Activated T-helper 9 cell treated with anti-CD3 and anti-CD28 coated beads, Interleukin-2, amount 50 U/mL, for 16 hours (primary cell): ENCODE measurements around the gene TRIM24.

ENCODE experiments used
- DNase-seq: peaks from one replicate; pipeline ENCODE4 v3.0.0-alpha.2; 2020; ENCODE audit warnings: low read depth

TRIM24 gene

DNA sequence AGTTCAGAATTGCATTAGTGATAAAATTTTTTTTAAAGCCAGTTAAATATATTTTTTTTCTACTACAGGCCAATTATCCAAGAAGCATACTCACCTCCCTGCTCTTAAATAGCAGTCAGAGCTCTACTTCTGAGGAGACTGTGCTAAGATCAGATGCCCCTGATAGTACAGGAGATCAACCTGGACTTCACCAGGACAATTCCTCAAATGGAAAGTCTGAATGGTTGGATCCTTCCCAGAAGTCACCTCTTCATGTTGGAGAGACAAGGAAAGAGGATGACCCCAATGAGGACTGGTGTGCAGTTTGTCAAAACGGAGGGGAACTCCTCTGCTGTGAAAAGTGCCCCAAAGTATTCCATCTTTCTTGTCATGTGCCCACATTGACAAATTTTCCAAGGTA is 119.1 kb downstream of the TRIM24 start:
- no peak for DNase-seq

DNA sequence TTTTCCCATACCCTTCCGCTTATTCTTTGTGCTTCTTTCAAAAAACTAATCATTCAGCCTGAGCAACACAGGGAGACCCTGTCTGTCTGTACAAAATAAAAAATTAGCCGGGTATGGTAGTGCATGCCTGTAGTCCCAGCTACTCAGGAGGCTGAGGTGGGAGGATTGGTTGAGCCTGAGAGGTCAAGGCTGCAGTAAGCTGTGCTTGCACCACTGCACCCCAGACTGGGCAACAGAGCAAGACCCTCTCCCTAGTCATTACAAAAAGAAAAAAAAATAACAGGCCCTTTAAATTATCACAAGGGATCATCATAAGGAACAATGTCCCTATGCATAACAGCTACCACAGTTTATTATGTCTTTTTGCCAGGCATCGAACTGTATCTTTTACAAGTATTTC is 119.6 kb downstream of the TRIM24 start:
- DNase-seq, result no peak

DNA sequence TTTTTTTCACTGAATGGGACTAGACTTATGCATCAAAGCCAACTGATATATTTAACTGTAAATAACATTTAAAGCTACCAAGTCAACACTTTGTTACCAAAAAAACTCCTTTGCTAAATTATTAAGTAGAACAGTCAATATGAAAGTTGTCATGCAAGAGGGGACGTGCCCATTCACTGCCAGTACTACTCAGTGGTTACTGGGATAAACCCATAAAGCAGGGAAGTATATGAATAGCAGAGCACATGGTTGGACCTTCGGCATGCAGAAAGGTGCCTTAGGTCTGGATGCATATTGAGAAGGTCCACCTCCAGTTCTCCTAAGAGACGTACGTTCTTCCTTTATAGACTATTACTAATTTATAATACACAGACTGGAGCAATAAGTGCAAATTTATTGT is 121.0 kb downstream of the TRIM24 start:
- DNase-seq, result no peak

DNA sequence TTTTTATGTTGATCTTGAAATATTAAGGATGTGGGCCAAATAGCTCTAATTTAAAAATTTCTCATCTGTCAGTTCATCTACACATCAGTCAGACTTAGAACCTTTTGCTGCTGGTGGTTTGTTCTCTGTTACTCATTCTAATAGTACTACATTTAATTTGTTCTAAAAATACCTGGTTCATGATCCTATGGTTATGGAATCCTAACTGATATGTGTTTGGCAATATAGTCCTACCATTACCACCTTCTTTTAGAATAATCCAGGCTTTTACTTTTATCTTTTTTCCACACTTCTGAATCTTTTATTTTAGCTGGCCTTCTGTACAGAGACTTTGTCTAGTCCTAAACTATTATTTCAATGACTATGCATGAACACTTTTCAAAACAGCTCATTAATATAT is 124.2 kb downstream of the TRIM24 start:
- no peak for DNase-seq

DNA sequence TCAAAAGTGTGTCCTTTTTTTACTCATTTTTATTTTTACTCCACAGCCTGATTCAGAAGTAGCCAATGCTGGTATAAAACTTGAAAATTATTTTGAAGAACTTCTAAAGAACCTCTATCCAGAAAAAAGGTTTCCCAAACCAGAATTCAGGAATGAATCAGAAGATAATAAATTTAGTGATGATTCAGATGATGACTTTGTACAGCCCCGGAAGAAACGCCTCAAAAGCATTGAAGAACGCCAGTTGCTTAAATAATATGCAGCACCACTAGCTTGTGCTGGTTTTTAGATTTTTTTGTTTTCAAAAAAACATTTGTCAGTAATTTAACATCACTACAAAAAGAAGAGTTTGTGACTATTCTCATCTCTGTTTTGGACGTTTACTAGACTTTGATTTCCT is 124.6 kb downstream of the TRIM24 start:
- no peak for DNase-seq

DNA sequence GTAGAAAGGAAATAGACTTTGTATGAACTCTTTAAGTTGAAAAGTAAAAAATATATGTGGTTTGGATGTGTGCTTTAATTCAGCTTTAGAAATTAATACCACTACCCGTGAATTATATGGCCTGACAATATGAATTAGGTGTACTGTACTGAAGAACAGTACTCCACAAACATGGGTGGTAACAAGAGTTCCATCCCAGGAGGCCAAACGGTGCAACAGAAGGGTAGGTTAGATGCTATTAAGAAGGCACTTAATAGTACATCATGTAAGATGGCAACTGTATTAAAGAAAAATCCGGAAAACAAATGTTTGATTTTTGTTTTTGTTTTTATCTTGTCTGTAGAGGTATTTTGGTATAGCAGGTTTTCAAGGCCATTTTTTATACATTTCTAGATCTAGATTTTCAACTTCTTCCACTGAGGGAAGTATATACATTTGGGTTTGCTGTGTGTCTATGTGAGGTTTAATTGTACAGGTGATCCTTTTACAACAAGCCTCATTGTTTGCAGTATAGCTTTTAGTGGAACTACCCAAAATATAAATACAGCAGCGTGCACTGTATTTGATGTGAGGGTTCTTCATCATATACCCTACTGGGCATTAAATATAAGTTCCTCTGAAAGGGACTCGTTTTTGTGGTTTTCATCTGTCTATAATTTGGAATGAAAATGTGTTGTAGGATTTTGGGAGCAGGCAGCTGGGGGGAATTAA is 125.4 kb downstream of the TRIM24 start:
- no peak for DNase-seq

DNA sequence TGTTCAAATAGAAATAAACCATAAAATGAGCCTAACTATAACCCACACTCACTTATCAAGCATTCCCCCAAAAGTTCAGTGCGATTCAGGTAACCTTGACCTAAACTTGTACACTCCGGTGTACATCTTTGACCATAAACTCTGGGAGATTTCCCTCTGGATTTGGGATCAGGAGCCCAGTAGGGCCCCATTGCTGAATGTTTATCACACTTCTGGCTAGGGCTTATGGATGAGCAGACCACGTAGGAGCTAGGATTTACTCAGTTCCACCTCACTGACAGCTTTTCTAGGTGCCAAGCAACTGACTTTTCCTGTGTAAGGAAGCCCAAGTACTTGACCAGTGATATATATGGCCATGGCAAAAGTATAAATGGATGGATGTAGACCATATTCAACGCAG is 127.4 kb downstream of the TRIM24 start:
- no peak for DNase-seq

DNA sequence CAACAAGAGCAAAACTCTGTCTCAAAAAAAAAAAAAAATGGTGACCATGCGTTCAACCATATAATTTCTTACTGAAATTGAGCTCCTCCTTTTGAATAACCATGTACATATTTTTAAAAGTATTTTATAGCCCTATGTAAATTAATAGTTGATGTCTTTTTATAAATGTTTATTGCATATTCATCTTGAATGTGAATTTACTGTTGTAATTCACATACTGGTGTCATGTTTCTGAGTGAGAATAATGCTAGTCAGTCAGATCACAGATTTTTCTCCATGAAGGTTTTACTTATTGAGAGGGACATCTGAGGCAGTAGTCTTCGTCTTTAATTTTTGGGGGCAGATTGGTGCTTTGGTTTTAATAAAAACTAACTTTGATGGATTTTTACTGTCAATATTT is 128.9 kb downstream of the TRIM24 start:
- no peak for DNase-seq

DNA sequence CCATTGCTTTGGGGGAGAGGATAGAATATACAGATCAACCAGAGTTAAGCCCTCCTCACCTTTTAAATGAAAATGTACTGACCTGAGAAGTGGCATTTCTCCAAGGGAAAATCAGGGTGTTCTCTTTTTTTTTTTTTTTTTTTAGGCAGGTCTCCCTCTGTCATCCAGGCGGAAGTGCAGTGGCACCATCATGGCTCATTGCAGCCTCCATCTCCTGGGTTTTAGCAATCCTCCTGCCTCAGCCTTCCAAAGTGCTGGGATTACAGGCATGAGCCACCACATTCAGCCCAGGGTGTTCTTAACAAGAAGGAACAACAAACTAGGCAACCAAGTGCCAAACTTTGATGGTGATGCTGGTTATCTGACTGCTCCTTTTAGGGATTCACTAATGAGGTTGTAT is 130.1 kb downstream of the TRIM24 start:
- DNase-seq, result no peak

DNA sequence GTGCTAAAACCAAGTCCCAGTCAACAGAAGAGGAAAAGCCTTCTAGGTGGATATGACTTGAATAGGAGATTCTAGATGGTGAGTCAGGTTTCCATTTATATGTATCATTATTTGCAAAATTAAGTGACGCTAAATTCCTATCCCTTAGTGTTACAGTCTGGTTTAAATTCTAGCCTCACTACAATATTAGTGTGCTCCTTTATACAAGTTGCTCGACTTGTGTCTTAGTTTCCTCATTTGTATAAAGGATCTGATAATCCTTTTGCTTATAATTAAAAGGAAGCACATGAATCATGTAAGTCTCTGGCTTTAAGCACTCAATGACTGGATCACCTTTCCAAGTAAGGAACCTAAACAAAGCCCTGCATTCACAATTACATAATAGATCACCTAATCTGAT is 135.4 kb downstream of the TRIM24 start:
- DNase-seq, result no peak

DNA sequence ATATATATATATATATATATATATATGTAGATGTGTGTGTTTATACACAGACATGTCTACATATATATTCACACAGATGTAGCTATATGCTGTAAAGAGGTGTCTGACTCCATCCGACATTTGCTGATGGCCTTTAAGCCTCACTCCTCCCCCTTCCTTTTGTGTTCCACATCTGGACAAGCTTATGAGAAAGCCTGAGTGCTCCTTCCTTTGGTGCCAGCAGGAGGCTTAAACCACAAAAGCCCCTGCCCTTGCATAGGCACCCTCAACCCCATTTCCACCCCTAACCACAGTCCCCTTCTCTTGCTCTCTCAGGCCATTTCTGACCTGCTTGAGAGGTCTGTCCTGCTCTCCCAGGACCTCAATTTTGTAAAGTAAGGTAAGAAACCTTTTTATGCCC is 142.4 kb downstream of the TRIM24 start:
- DNase-seq, result no peak

DNA sequence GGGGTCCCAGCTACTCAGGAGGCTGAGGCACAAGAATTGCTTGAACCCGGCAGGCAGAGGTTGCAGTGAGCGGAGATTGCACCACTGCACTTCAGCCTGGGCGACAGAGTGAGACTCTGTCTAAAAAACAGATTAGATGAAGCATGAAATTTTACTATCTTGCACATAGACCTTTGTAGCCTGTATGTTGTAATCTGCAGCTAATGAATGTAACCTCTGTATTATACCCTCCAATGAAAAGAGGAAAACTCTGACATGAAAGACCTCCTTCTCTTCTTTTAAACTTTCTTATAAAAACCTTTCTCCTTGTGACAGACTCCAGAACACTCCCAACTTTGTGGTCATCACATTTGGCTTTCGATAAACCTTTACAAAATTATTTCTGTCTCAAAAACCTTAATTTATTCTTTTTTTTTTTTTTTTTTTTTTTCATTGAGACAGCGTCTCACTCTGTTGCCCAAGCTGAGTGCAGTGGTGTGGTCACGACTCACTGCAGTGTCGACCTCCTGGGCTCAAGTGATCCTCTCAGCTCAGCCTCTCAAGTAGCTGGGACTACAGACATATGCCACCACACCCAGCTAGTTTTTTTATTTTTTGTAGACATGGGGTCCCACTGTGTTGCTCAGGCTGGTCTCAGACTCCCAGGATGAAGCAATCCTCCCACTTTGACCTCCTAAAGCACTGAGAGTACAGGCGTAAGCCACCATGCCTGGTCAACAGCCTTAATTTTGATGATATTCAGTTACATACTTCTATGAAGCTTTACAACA is 143.7 kb downstream of the TRIM24 start:
- DNase-seq, result no peak

DNA sequence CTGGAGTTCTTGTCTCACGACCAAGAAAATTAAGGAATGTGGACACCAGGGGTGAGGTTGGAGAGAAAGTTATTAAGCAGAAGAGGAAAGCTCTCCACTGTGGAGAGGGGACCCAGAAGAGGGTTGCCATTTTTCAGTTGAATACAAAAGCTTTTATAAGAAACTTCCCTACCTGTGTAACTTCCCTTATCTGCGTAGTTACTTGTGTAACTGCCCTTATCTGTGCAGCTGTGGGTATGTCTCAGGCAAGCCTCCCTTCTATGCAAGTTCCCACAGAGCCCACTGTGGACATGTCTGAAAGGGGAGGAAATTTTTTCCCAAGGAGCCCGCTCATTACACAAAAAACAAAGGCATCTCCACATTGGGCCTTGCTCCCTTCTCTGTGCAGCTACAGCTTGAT is 146.2 kb downstream of the TRIM24 start:
- DNase-seq, result no peak

DNA sequence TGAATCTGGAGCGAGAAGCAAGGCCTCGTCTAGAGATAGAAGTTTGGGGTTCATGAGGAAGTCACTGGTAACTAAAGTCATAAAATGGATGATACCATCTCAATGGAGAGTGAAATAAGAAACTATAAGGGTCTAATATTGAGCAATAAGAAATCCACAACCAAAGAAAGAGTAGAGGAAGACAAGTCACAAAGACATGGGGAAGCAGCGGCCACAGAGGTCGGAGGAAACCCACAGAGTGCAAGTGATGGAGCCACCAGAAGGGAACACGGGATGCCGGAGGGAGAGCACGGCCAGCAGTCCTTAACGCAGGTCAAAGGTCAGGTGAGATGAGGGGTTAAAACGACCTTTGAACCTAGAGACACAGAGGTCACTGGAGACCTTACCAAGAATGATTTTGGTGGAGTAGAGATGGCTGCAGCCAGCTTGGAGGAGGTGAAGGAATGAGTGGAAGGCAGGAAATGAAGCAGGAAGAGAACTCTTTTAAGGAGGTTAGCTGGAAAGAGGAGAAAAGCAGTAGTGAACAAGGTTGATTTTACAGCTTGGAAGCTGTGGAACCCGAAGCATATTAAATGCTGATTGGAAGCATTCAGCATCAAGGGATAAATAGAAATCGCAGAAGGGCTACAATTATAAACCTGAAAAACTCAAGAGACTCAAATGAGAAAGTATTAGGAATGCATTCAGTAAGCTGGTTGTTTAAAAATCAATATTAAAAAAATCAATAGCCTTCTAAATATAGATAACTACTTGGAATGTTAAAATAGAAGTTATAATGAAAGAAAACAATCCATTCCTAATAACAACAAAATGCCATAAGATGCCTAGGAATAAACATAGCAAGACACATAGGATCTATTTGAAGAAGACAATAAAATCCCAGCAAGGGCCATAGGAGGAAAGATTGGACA is 147.4 kb downstream of the TRIM24 start:
- DNase-seq, result no peak

DNA sequence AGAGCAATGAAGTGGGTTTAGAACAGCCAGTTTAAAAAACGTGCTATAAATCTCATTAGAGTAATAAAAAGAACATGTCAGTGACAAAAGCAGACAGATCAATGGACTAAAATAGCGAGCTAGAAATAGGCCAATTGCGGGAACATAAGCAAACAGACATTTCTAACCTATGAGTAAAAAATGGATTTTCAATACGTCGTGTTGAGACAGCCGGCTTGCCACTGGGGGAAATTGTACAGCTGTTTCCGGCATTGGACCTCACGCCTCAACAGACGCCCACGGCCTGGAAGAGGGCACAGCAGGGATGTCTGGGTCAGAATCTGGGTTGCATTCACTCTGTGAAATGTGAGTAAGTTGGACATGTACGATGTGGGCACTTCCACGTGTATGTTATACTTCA is 148.2 kb downstream of the TRIM24 start:
- DNase-seq, result no peak

DNA sequence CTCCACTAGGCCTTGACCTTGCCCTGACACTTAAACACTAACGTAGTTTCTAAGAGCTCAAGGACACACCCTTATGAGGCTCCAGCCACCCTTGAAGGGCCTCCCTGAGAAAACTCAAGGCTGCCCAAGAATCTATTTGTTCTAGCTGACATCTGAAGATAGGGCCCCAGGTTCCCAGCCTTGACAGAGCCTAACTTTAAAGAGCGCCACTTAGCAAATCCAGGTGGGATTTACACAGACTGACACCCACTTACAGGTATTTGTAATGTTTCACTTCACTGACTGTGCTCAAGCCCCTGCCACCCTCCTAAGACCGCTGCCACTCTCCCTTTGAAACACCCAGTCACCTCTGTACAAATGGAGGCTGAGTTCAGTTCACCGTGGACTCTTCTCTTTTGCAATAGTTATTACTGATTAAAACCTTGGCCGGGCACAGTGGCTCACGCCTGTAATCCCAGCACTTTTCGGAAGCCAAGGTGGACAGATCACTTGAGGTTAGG is 150.7 kb downstream of the TRIM24 start:
- DNase-seq, result no peak

DNA sequence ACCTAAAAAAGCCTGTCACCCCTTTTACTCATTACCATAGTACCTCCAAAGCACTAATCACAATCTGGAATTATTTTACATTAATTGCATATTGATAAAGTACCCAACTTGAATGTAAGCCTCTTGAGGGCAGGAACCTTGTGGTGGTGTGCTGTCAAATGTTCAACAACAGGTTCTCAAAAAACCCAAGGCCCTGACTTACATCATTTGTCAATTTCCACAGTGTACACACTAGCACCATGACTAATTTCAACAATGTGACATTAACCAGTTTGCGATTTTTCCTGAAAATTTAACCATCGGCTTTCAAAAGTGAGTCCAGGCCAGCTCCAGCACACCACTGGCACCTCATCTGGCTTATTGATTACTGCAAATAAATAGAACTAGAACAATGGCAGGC is 153.6 kb downstream of the TRIM24 start:
- DNase-seq, result no peak

DNA sequence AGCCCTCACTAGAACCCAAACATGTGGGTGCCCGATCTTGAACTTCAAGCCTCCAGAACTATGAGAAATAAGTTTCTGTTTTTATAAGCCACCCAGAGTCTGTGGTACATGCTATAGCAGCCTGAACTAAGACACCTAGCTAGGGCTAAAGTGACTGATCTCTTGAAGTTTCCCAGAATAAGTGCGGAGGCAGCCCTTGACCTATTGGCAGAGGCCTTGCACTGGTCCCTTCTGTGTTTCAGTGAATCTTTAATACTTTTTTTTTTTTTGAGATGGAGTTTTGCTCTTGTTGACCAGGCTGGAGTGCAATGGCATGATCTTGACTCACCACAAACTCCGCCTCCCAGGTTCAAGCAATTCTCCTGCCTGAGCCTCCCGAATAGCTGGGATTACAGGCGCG is 156.0 kb downstream of the TRIM24 start:
- no peak for DNase-seq

DNA sequence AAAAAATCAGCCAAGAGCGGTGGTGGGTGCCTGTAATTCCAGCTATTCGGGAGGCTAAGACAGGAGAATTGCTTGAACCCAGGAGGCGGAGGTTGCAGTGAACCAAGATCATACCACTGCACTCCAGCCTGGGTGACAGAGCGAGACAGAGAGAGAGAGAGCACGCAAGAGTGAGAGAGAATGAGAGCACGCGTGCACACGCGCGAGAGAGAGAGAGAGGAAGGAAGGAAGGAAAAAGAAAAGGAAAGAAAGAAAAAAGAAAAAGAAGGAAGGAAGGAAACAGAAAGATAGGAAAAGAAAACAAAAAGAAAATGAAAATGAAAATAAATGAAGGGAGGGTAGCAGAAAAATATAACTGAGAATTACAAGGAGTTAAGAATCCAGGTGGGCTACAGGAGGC is 158.4 kb downstream of the TRIM24 start:
- DNase-seq, result no peak

DNA sequence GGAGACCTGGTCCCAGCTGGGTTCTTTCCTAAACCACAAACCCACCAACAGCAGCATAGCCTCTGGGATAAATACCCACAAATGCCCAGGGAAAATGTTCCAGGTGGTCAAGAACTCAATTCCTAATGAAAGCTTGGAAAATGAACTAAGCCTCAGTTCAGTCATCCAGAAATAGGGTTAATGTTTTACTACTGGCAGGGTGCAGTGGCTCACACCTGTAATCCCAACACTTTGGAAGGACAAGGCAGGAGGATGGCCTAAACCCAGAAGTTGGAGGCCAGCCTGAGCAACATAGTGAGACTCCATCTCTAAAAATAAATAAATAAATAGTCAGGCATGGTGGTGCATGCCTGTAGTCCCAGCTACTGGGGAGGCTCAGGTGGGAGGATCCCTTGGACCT is 158.9 kb downstream of the TRIM24 start:
- DNase-seq, result no peak

DNA sequence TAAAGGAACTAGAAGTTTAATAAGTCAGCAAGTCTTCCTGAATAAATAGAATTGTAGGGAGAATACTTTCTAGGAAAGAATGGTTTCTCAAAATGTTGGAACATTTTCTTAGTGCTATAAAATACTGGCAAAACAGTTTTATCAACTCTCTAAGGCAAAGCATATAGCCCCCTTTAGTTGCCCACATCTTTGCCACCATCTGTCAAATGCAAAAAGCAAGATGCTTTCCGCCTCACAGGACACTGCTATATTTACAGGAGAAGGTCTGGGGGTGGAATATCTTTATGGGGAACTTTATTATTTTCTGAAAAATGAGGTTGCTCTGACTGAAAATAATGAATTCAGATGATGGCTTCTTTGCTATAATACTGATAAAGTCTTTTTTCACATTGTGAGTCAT is 162.8 kb downstream of the TRIM24 start:
- no peak for DNase-seq

DNA sequence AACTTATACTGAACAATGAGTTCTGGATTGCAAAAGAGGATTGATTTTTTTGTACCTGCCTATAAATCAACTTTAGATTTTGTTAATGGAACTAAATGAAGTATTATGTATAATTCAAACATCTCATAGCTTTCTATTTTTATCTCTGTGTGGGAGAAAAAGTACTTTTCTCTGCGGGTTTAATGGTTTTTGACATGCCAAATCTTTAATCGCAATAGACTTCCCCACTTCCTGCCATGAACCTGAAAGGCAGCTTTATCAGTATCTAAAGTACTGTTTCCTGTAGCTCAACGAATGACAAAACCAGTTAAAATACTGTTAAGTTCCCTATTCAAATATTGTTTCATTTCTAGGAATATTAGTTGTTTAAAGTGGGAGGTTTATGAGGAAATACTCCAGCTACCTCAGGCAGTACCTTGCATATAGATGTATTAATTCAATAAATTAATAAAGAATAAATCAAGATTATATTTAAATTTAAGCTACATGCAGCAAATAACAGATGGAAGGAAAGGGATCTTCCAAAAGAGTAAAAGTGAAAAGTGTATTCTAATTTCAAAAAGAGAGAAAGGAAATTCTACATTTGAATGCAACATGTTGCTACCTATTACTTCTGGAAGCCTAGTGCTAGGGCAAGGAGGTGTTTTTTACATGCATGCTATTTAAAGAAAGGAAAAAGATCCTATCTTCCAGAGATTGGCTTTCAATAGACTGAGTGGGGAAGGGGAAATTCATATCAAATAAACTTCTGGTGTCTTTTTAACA is 165.2 kb downstream of the TRIM24 start:
- DNase-seq, result no peak
